ENCODE results near the gene NEK6.

NEK6 gene

GRCh38 chr9:124335320-124335707 lies 77.6 kb downstream of the NEK6 start:
- Histone ChIP-seq H3K27ac (replicated peaks) (no peak overlapping the region), H3K27me3 (ENCODE audit: insufficient read depth, poor library complexity, severe bottlenecking) (no peaks in the 10 kb centered on the region), H3K4me3 (replicated peaks; ENCODE audit: insufficient read depth, low read length) (no peak overlapping the region)
- no peak for DNase-seq (ENCODE audit: low read depth in 1 of 2, low spot score in 1 of 2)
- TF ChIP-seq POLR2AphosphoS5 (IDR thresholded peaks at IDR 0.05; ENCODE audit: low read depth) (no peak), SPI1 (IDR thresholded peaks at IDR 0.05; ENCODE audit: borderline replicate concordance, low read depth) (no peak), GABPA (IDR thresholded peaks at IDR 0.05; ENCODE audit: low read depth) (no peak), CTCF (IDR thresholded peaks at IDR 0.05; ENCODE audit: insufficient read depth, low read length) (no peak), REST (IDR thresholded peaks at IDR 0.05; ENCODE audit: insufficient replicate concordance, low read depth) (no peak)

- TF ChIP-seq POLR2AphosphoS5 (IDR thresholded peaks at IDR 0.05; ENCODE audit: low read depth) (no peak), CTCF (IDR thresholded peaks at IDR 0.05; ENCODE audit: insufficient read depth, low read length) (no peak), SPI1 (IDR thresholded peaks at IDR 0.05; ENCODE audit: borderline replicate concordance, low read depth) (no peak)
- no peaks in the 10 kb centered on the region for H3K27me3 ChIP-seq (ENCODE audit: insufficient read depth, poor library complexity, severe bottlenecking)
- H3K4me3 ChIP-seq (replicated peaks; ENCODE audit: insufficient read depth, low read length): no peak overlapping the region
- DNase-seq (ENCODE audit: low read depth in 1 of 2, low spot score in 1 of 2): no peak
- no peak overlapping the region for H3K27ac ChIP-seq (replicated peaks)
These were observed 79.8 kb downstream of the NEK6 start for GRCh38 chr9:124337562-124337961.

GRCh38 chr9:124339603-124340146 lies 81.9 kb downstream of the NEK6 start:
- H3K27ac ChIP-seq (replicated peaks): no peak overlapping the region
- DNase-seq (ENCODE audit: low read depth in 1 of 2, low spot score in 1 of 2): no peak

More at GRCh38 chr9:124339603-124340146, 81.9 kb downstream of the NEK6 start:
- Histone ChIP-seq H3K4me3 (replicated peaks; ENCODE audit: insufficient read depth, low read length) (no peak overlapping the region), H3K27me3 (ENCODE audit: insufficient read depth, poor library complexity, severe bottlenecking) (no peaks in the 10 kb centered on the region)
- TF ChIP-seq POLR2AphosphoS5 (IDR thresholded peaks at IDR 0.05; ENCODE audit: low read depth) (no peak), GABPA (IDR thresholded peaks at IDR 0.05; ENCODE audit: low read depth) (no peak), REST (IDR thresholded peaks at IDR 0.05; ENCODE audit: insufficient replicate concordance, low read depth) (no peak), SPI1 (IDR thresholded peaks at IDR 0.05; ENCODE audit: borderline replicate concordance, low read depth) (no peak), CTCF (IDR thresholded peaks at IDR 0.05; ENCODE audit: insufficient read depth, low read length) (no peak)
